ENCODE data around the gene TMEM132C. TPM values are rescaled to one million over a fixed set of nuclear protein-coding genes. Genes with fewer than 3 reads are reported as not detected.

TMEM132C gene
- total and polyA plus RNA-seq, 2 experiments from 2014 or later: not detected

GRCh38 chr12:128727999-128728398, 461.0 kb downstream of the TMEM132C start (continued):
- TF ChIP-seq ZNF462 (CRISPR knock-in tag; IDR thresholded peaks at IDR 0.05) (no peak), POLR2AphosphoS5 (IDR thresholded peaks at IDR 0.05; ENCODE audit: low read depth) (no peak), EZH2 (IDR thresholded peaks at IDR 0.05; ENCODE audit: low read depth, unreplicated experiment) (no peak)

GRCh38 chr12:128729628-128730121, 462.7 kb downstream of the TMEM132C start:
- no peak for TF ChIP-seq NANOG (IDR thresholded peaks at IDR 0.05; ENCODE audit: borderline replicate concordance)
- TF ChIP-seq JUNB (IDR thresholded peaks at IDR 0.05; ENCODE audit: unreplicated experiment): no peak
- no peak for TF ChIP-seq CREB1 (CRISPR knock-in tag; IDR thresholded peaks at IDR 0.05; ENCODE audit: low read depth)
- TF ChIP-seq ZNF114 (CRISPR knock-in tag; IDR thresholded peaks at IDR 0.05): no peak
- TF ChIP-seq EZH2 (IDR thresholded peaks at IDR 0.05; ENCODE audit: low read depth, unreplicated experiment): no peak
- TF ChIP-seq ZNF331 (CRISPR knock-in tag; IDR thresholded peaks at IDR 0.05; ENCODE audit: low read depth): no peak
- Histone ChIP-seq H3K27ac (ENCODE audit: low read depth) (no peak overlapping the region), H3K36me3 (ENCODE audit: insufficient read depth) (no peaks in the 10 kb centered on the region), H2AFZ (no peak overlapping the region), H3K4me2 (no peak overlapping the region), H3K9me2 (ENCODE audit: insufficient read depth) (no peaks in the 10 kb centered on the region), H3K27me3 (ENCODE audit: insufficient read depth) (no peaks in the 10 kb centered on the region), H3K4me3 (no peak overlapping the region), H3K4me1 (ENCODE audit: insufficient read depth) (peaks cover 4% of the 10 kb centered on the region; the same call in 1 of the 2 replicates), H4K20me1 (replicated peaks; ENCODE audit: insufficient read depth) (no peaks in the 10 kb centered on the region), H3K79me2 (replicated peaks; ENCODE audit: insufficient read depth) (no peaks in the 10 kb centered on the region), H3F3A (replicated peaks; ENCODE audit: low read depth) (no peaks in the 10 kb centered on the region)
- no peak for ATAC-seq
- no peak overlapping the region for H3K4me3 Mint-ChIP-seq
- H3K27me3 Mint-ChIP-seq (ENCODE audit: insufficient read depth, low read depth, poor library complexity): peaks cover 2% of the 10 kb centered on the region
- peaks cover 52% of the 10 kb centered on the region for H3K36me3 Mint-ChIP-seq (ENCODE audit: low read depth)
- H3K27ac Mint-ChIP-seq: no peak overlapping the region
- no peak for DNase-seq (ENCODE audit: low spot score)
- H3K9me3 Mint-ChIP-seq: peaks cover 97% of the 10 kb centered on the region
- H3K4me1 Mint-ChIP-seq: no peaks in the 10 kb centered on the region

Data from GM23338 (cell line).